H54 (cell line): ENCODE measurements around the gene HTT.

Source experiments
- DNase-seq: peaks from one replicate; pipeline ENCODE4 v3.0.0; 2011; ENCODE audit warnings: low spot score, mixed read lengths; ENCODE audit not compliant: insufficient read length
- FAIRE-seq: peaks from 3 replicates; lab custom pipeline; 2011; peaks lifted over from hg19 to GRCh38; lab: Jason Lieb, UNC
- POLR2A ChIP-seq: IDR thresholded peaks from 2 replicates; pipeline ENCODE4 v1.6.1; 2011; ENCODE audit warnings: low read depth, mild to moderate bottlenecking, low read length

HTT gene

DNA sequence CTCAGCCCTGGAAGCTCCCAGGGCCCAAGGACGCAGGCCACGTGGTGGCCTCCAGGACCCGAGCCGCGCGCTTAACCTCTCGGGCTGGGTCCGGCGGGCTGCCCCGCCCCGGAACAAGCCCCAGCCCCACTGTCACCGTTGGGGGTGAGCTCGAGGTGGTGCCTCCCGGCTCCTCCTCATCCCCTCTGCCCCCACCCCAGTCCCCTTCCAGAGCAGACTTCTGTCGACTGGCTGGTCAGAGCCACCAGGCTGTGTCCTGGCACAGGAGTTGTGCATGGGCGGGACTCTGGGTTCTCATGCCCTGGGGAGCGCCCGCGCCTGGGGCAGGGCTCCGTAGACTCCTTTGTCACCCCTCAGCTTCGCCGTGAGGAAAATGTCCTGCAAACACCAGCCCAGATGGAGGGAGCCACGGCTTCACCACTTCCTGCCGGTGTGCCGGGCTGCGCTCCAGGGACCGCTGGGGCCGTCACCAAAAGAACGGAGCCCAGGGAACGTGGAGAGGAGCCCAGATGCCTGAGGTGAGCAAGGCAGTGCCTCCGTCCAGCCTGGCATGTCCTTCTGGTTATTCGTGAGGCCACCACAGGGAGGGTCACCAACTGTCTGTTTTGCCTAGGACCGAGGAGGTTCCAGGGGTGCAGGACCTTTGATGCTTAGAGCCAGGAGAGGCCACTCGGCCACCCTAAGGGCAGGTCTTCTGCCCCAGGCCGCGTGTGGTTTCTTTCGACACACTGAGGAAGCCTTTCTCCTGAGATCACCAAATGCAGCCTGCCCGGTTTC lies 211.3 kb downstream of the HTT start:
- no peak for DNase-seq
- FAIRE-seq = no peak
- TF ChIP-seq POLR2A = no peak

DNA sequence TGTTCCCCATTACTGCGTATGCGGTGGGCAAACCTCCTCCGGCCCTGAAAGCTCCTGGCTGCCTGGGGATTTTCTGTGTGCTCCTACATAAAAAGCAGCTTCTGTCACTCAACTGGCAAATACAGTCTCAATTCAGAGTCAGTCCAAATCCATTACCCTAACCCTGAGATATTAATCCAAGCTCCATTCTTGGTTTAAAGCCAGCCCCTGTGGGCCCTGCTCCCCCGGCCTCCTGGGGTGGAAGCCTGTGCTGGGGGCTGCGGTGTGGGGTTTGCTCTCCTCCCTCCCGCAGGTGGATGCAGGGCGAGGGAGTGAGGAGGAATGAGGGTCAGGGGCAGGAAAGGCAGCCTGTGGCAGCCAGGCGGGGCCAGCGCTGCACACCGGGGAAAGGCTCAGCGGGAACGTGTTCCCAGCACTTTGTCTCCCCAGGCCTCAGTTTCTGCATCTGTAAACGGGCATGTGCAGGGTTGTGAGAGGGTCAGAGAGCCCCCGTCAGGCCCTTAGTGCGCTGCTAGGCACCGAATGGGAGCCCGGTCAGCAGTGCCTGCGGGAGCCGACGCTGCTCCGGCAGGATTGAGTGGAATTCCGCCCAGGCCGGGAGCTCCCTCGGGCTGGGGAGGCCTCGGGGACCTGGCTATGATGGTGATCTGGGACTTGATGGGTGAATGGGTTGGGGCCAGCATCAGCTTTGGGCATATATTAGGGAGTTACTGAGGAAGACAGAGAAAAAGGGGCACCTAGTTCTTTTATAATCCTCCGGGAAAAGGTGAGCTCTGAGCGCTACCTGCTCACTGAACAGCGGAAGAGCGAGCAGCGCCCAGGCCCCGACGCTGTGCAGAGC lies 212.1 kb downstream of the HTT start:
- DNase-seq = no peak
- no peak for TF ChIP-seq POLR2A
- no peak for FAIRE-seq

DNA sequence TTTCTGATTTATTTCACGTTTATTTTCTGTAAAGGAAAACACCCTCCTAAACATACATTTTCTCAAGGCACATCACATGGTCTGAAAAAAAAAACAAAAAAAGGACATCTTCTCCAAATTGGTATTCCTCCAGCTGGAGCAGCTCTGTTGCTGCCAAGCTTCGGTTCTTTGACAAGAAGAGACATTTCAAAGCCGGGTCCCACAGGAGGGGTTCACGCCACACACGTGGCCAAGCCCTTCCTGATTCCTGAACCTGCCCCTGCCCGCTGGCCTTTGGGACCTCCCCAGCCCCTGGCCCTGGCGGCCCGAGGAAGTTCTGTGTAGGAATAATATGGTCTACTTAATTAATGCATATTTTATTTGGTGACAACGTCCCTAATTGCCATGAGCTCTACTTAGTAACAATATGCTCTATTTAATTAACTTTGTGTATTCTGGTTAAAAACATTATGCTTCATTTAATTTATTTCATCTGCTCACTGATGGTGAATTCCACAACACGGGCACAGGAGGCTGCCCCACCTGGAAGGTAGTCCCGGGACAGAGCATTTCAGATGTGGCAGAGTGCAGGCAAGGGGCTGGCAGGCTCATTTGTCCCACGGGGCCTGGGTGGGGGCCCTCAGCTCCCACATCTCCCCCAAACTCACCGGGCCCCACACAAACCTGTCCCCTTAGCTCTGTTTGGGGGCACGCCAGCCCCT lies 212.9 kb downstream of the HTT start:
- FAIRE-seq (no peak), DNase-seq (no peak)
- TF ChIP-seq POLR2A = no peak

DNA sequence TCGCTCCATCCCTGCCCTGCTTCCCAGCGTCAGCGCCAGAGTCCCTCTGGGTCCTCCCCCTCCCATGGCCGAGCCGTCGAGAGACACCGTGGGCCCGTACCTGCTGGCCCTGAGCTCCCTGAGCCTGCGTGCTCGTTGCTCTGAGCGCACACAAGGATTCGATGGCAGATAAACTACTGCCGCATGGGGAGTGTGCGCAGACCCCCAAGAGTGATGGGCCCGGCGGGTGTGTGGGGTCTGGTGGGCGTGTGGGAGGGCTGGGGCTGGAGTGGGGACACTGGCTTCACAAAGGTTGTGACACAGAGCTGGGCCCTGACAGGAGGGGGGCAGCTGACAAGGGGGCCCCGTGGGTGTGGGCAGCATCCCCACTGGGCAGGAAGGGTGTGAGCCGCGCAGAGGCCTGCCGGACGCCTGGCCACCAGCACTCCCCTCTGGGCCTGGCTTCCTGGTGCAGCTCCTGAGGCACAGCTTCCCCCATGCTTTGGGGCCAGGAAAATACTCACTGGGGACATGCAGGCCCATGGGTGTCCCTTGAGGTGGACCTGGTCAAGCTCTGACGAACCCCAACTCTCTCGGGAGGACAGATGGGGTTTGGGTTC lies 213.6 kb downstream of the HTT start:
- DNase-seq (no peak), FAIRE-seq (no peak)
- TF ChIP-seq POLR2A = no peak

DNA sequence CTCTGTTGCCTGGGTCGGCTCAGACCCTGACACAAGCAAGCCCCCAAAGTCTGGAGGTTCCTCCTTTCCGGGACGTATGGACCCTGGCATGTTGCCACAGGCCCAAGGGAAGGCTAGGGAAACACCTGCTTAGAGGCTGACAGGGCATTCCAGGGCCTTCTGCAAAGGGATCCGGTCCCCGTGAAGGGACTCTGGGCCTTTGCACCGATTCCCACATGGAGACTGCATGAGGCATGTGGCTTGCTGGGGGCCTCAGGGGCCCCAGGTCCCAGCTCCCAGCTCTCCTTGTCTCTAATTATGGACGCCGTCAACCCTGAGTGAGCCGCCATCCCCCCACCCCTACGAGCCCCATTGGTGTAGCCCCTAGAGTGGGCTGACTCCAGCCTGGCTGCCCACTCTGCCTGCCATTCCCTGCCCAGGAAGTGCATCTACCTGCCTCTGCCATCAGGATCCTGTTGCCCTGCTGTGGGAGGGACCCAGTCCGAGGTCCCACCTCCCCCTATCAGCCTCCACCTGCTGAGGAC lies 214.2 kb downstream of the HTT start:
- no peak for DNase-seq
- TF ChIP-seq POLR2A = no peak
- FAIRE-seq = no peak

DNA sequence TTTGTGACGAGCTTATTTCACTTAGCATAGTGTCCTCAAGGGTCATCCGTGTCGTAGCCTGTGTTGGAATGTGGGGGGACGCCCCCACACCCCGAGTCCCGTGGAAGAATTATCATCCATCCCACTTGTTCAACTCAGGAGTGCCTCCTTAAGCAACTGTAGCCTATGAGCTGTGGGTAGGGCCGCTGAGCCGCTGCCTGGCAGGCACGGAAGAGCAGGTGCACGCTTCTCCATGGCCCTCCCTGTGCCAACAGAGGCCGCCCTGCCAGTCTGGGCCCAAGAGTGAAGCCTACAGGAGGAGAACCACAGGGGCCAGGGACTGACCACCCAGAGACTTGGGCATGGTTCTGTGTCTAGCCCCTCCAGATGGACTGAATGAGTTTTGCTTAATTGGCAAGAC lies 216.0 kb downstream of the HTT start:
- DNase-seq = no peak
- FAIRE-seq = no peak
- no peak for TF ChIP-seq POLR2A

DNA sequence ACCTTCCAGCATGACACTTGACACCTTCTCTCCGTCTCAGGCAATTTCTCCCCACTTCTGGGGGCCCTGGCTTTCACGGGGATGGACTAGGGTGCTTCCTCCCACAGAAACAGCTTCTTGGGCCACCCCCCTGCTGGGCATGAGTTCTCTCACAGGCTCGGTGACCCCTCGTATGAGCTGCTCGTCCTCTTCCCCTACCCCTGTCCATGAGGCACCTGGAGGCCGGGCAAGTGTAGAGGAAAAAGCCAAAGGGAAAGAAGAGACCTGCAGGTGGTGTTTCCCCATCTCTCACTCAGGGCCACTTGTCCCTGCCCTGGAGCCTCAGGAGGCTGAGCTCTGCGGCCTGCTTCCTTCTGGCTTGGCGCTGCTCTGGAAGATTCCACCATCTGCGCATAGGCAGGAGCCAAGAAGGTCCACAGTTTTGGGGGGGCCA lies 216.4 kb downstream of the HTT start:
- FAIRE-seq (no peak), DNase-seq (no peak)
- TF ChIP-seq POLR2A = no peak

DNA sequence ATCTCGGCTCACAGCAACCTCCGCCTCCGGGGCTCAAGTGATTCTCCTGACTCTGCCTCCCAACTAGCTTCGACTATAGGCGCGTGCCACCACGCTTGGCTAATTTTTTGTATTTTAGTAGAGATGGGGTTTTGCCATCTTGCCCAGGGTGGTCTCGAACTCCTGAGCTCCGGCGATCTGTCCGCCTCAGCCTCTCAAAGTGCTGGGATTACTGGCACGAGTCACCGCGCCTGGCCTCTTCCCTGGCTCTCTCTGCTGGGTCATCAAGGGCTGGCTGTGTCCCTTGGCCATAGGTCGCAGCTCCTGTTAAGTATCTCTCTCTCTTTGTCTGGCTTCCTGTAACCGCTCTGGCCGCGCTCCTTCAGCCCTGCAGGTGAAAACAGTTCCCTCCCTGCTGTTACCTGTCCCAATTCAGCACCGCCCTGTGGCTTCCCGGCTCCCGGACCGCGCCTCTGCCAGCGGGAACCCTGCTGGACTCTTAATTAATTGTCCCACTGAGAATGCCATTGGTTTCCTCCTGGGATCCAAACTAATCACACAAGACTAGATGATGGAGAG lies 217.0 kb downstream of the HTT start:
- no peak for FAIRE-seq
- TF ChIP-seq POLR2A = no peak
- DNase-seq = no peak

DNA sequence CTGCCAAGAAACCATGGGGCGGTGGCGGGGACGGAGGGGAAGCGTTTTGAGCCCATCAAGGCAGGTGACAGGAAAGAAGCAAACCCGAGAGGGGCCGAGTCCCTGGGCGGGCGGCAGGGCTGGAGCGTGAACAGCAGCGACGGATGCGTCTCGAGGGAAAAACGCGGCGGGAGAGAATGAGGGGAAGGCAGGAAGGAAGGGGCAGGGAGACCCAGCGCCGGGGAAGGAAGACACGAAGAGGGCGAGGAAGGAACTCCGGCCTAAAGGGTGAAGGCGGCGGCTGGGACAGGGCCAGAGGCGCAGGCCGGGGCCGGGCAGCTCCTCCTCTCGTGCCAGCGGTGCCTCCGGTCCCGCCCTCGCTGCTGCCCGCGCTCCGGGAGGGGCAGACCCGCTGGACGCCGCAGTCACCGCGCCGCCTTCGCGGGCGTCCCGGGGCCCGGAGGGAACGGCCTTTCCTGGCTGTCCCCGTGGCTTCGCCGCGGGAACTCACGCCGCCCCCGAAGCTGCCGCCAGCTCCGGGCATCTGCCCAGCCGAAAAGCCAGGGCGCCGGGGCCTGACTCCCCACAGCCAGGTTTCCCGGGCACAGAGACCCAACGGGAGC lies 217.6 kb downstream of the HTT start:
- FAIRE-seq = no peak
- TF ChIP-seq POLR2A = no peak
- DNase-seq = peak; percentile 53

DNA sequence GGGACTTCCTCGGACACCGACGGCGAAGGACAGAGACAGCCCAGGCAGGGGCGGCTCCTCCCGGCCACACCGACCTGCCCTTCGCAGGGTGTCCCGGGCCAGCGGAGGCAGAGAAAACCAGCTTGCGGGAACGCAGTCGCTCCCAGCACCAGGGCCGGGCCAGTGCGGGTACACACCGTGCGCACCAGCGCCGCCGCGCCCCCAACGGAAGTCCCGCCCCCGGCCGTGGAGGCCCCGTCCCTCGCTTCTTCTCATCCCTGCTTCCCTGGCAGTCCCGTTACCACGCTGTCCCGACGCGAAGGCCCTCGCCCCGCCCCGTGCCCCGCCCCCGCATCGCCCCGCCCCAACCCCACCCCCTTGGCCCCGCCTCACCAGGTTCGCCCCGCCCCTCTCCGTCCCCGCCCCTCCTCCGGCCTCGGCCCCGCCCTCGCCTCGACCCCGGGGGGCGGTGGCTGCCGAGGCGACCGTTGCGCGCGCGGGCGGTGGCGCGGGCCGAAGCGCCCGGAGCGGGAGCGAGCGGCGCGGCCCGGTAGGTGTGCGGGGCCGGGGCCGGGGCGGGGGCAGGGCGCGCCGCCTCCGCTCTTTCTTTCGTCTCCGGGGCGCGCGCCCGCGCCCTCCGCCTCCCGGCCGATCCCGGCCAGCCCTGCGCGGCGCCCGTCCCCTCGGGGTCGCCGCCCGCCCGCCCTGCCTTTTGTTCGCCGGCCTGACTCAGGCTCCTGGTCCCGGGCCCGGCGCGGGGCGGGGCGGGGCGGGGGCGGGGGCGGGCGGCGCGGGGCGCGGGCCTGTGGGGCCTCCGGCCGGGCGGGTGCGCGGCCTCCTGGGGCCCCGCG lies 218.3 kb downstream of the HTT start, which contains the start of gene RGS12:
RGS12 (plus strand) TSS at position 451 of the 830 bp plus-strand sequence. CDS start 23,150 bp downstream, outside the sequence.
- FAIRE-seq (no peak), DNase-seq (peak; percentile 98)
- peak; percentile 88 for TF ChIP-seq POLR2A
